GM23248 (cell line): ENCODE measurements around the gene SPAG4. TPM values are rescaled to one million over a fixed set of nuclear protein-coding genes. Genes with fewer than 3 reads are reported as not detected.

Source experiments
- DNase-seq: peaks from one replicate; pipeline ENCODE4 v3.0.0-alpha.2; 2015
- H2AFZ ChIP-seq: fragments of 200-600 bp; sonication (generic); 2 replicates; pipeline ENCODE4 v1.6.1; 2016; ENCODE audit warnings: antibody characterized with exemption
- H3F3A ChIP-seq: fragments of 200-600 bp; sonication (generic); 2 replicates; pipeline ENCODE4 v1.6.1; 2016; ENCODE audit warnings: mild to moderate bottlenecking, antibody characterized with exemption, mixed run types; ENCODE audit not compliant: insufficient read depth
- H3K27ac ChIP-seq: fragments of 200-600 bp; sonication (generic); 2 replicates; pipeline ENCODE4 v1.5.1; 2016; ENCODE audit warnings: mild to moderate bottlenecking
- H3K27me3 ChIP-seq: fragments of 200-600 bp; sonication (generic); replicated peaks from 2 replicates; pipeline ENCODE4 v1.6.1; 2016; ENCODE audit warnings: mild to moderate bottlenecking; ENCODE audit not compliant: insufficient read depth
- H3K36me3 ChIP-seq: fragments of 200-600 bp; sonication (generic); 2 replicates; pipeline ENCODE4 v1.6.1; 2016; ENCODE audit warnings: low read depth, mild to moderate bottlenecking
- H3K4me1 ChIP-seq: fragments of 200-600 bp; sonication (generic); 2 replicates; pipeline ENCODE4 v1.6.1; 2016; ENCODE audit warnings: mild to moderate bottlenecking; ENCODE audit not compliant: insufficient read depth
- H3K4me2 ChIP-seq: fragments of 200-600 bp; sonication (generic); one replicate; pipeline ENCODE4 v1.6.1; 2016; ENCODE audit warnings: mild to moderate bottlenecking; ENCODE audit not compliant: unreplicated experiment
- H3K4me3 ChIP-seq: fragments of 200-600 bp; sonication (generic); 2 replicates; pipeline ENCODE4 v1.5.1; 2016; ENCODE audit warnings: mild to moderate bottlenecking
- H3K79me2 ChIP-seq: fragments of 200-600 bp; sonication (generic); 2 replicates; pipeline ENCODE4 v1.6.1; 2016; ENCODE audit warnings: mild to moderate bottlenecking; ENCODE audit not compliant: insufficient read depth
- H3K9ac ChIP-seq: fragments of 200-600 bp; sonication (generic); 2 replicates; pipeline ENCODE4 v1.6.1; 2016; ENCODE audit warnings: mild to moderate bottlenecking
- H3K9me2 ChIP-seq: fragments of 200-600 bp; sonication (generic); 2 replicates; pipeline ENCODE4 v1.6.1; 2016; ENCODE audit warnings: mixed run types, mild to moderate bottlenecking, moderate library complexity; ENCODE audit not compliant: insufficient read depth
- H3K9me3 ChIP-seq: fragments of 200-600 bp; sonication (generic); one replicate; pipeline ENCODE4 v1.6.1; 2017; ENCODE audit warnings: low read depth
- H4K20me1 ChIP-seq: fragments of 200-600 bp; sonication (generic); 2 replicates; pipeline ENCODE4 v1.6.0; 2016; ENCODE audit not compliant: insufficient read depth
- EZH2 ChIP-seq: fragments of 200-600 bp; sonication (generic); IDR thresholded peaks from 2 replicates; pipeline ENCODE4 v1.6.1; 2018; ENCODE audit warnings: antibody characterized with exemption, mild to moderate bottlenecking; ENCODE audit not compliant: insufficient read depth, poor library complexity, severe bottlenecking
- EZH2phosphoT487 ChIP-seq: fragments of 200-600 bp; sonication (generic); IDR thresholded peaks from 2 replicates; pipeline ENCODE4 v1.6.1; 2018; ENCODE audit warnings: antibody characterized with exemption, moderate library complexity, mild to moderate bottlenecking, low read depth; ENCODE audit not compliant: insufficient read depth
- WGBS, 2 experiments: methylation state at CpG; one replicate each; pipeline ENCODE4 v1.1.6; 2015 to 2017; ENCODE audit warnings: low lambda C conversion rate in 2 of 2, low coverage in 1 of 2; ENCODE audit errors: missing lambda C conversion rate in 2 of 2; 5-methylcytosine and 5-hydroxymethylcytosine counted together
- in situ Hi-C: fragments of 300-500 bp; cut with MboI; formaldehyde crosslinking; loops from 2 replicates; pipeline ENCODE4 v1.15.0; 2020
- polyA plus RNA-seq: library from polyadenylated mRNA; unstranded; fragments of >200 nt; fragmentation: Nextera tagmentation; extraction: Ambion mirVana; gene quantifications from 2 replicates; pipeline ENCODE4 v1.2.1, GENCODE V29; 2016
- small RNA-seq: library from RNA; depleted of rRNA; stranded (forward); fragments of <200 nt; gene quantifications from one replicate; pipeline ENCODE3, GENCODE V24; 2014; ENCODE audit warnings: low read depth, low replicate concordance
- total RNA-seq: library from RNA; depleted of rRNA; stranded (reverse); fragments of >200 nt; shearing (Covaris generic); gene quantifications from 2 replicates; pipeline ENCODE4 v1.2.3, GENCODE V29; 2014; rRNA removed

The SPAG4 gene
- total and polyA plus RNA-seq, 2 experiments from 2014 or later: 14.2 to 17.3 TPM

GRCh38 chr20:35669221-35669620, 53.6 kb downstream of the SPAG4 start:
- H3K9ac ChIP-seq: no peak overlapping the region
- H3F3A ChIP-seq: no peaks in the 10 kb centered on the region

DNA sequence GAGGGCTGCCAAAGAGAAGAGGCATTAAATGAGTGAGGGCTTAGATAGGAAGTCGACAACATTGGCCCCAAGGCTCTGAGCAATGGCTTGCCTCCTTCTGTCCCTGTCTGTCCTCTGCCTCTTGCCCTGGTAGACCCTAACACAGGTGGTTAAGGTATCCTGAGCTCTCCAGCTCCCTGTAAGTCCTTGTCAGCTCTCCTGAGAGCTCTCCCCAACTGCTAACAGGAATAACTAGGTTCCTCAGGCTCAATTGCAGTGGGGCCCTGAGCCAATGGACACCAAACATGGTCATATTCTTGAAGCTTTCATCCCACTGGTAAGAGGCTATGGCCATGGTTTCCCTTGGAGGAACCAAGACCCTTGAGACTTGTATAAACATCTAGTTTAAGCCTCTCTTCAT, 54.1 kb downstream of the SPAG4 start:
- H3K27me3 ChIP-seq: no peaks in the 10 kb centered on the region
- WGBS, 2 experiments: 47 to 53% methylated on average over 1 of the region's 1 CpG
- H3K9me2 ChIP-seq: no peaks in the 10 kb centered on the region
- no peak overlapping the region for H3K27ac ChIP-seq
- TF ChIP-seq EZH2 (no peak), EZH2phosphoT487 (no peak)
- no peak for DNase-seq
- H2AFZ ChIP-seq: no peak overlapping the region
- H3K4me3 ChIP-seq: no peak overlapping the region
- no peak overlapping the region for H3K4me2 ChIP-seq
- H3F3A ChIP-seq: no peaks in the 10 kb centered on the region
- no peaks in the 10 kb centered on the region for H3K9me3 ChIP-seq
- H3K36me3 ChIP-seq: peaks cover 13% of the 10 kb centered on the region; the same call in 1 of the 2 replicates
- H3K9ac ChIP-seq: no peak overlapping the region
- no peaks in the 10 kb centered on the region for H4K20me1 ChIP-seq
- H3K4me1 ChIP-seq: no peaks in the 10 kb centered on the region
- in situ Hi-C loops: no loop called here
- peaks cover 4% of the 10 kb centered on the region for H3K79me2 ChIP-seq

More at GRCh38 chr20:35669221-35669620, 53.6 kb downstream of the SPAG4 start:
- WGBS, 2 experiments: 90 to 91% methylated on average over 5 of the region's 5 CpGs
- Histone ChIP-seq H3K4me3 (no peak overlapping the region), H3K27ac (no peak overlapping the region), H3K27me3 (no peaks in the 10 kb centered on the region), H3K79me2 (peaks cover 9% of the 10 kb centered on the region), H4K20me1 (no peaks in the 10 kb centered on the region), H3K36me3 (peaks cover 13% of the 10 kb centered on the region; the same call in 1 of the 2 replicates), H3K4me1 (no peaks in the 10 kb centered on the region), H2AFZ (no peak overlapping the region), H3K9me2 (no peaks in the 10 kb centered on the region), H3K9me3 (no peaks in the 10 kb centered on the region), H3K4me2 (no peak overlapping the region)
- in situ Hi-C loops: no loop called here
- TF ChIP-seq EZH2 (no peak), EZH2phosphoT487 (no peak)
- no peak for DNase-seq

Small RNA genes lying within 50 kb of the gene (small RNA-seq; reads per million reads assigned to genes)
- gene RNU6-759P: not detected
- gene RPL37P1: not detected

Other genes starting within 250 kb of the SPAG4 start
- 22.3 and 34.9 TPM in 2 replicates for gene UQCC1, start 203.9 kb upstream of the SPAG4 start, total RNA-seq
- 23.0 and 23.6 TPM in 2 replicates for gene UQCC1, start 203.9 kb upstream of the SPAG4 start, polyA plus RNA-seq
- 2.5 and 3.9 TPM in 2 replicates for gene GDF5, start 177.6 kb upstream of the SPAG4 start, total RNA-seq
- 1.2 and 1.3 TPM in 2 replicates for gene GDF5, start 177.6 kb upstream of the SPAG4 start, polyA plus RNA-seq
- gene CEP250, start 160.2 kb upstream of the SPAG4 start, total RNA-seq: 15.5 and 18.2 TPM in 2 replicates
- gene CEP250, start 160.2 kb upstream of the SPAG4 start, polyA plus RNA-seq: 21.7 and 21.8 TPM in 2 replicates
- gene C20orf173, start 86.2 kb upstream of the SPAG4 start, total RNA-seq: not detected in 2 replicates
- gene C20orf173, start 86.2 kb upstream of the SPAG4 start, polyA plus RNA-seq: not detected in 2 replicates
- 345 and 477 TPM in 2 replicates for gene ERGIC3, start 73.8 kb upstream of the SPAG4 start, total RNA-seq
- gene ERGIC3, start 73.8 kb upstream of the SPAG4 start, polyA plus RNA-seq: 261 and 262 TPM in 2 replicates
- 172 and 205 TPM in 2 replicates for gene CPNE1, start 49.1 kb downstream of the SPAG4 start, total RNA-seq
- gene CPNE1, start 49.1 kb downstream of the SPAG4 start, polyA plus RNA-seq: 166 and 178 TPM in 2 replicates
- gene RBM12, start 49.1 kb downstream of the SPAG4 start, total RNA-seq: 31.7 and 36.0 TPM in 2 replicates
- gene RBM12, start 49.1 kb downstream of the SPAG4 start, polyA plus RNA-seq: 18.1 and 18.5 TPM in 2 replicates
- 35.8 and 56.9 TPM in 2 replicates for gene NFS1, start 83.5 kb downstream of the SPAG4 start, total RNA-seq
- gene NFS1, start 83.5 kb downstream of the SPAG4 start, polyA plus RNA-seq: 31.5 and 33.3 TPM in 2 replicates
- 148 and 311 TPM in 2 replicates for gene ROMO1, start 83.6 kb downstream of the SPAG4 start, total RNA-seq
- gene ROMO1, start 83.6 kb downstream of the SPAG4 start, polyA plus RNA-seq: 525 and 543 TPM in 2 replicates
- gene RBM39, start 126.4 kb downstream of the SPAG4 start, total RNA-seq: 247 and 390 TPM in 2 replicates
- 227 and 270 TPM in 2 replicates for gene RBM39, start 126.4 kb downstream of the SPAG4 start, polyA plus RNA-seq
- gene PHF20, start 156.2 kb downstream of the SPAG4 start, total RNA-seq: 23.3 and 25.0 TPM in 2 replicates
- 35.4 and 37.4 TPM in 2 replicates for gene PHF20, start 156.2 kb downstream of the SPAG4 start, polyA plus RNA-seq